Germinal center (tissue), 1 donor: ENCODE data around the gene WDR43.

Experiments used
- DNase-seq: peaks from one replicate; pipeline ENCODE4 v3.0.0; 2012; ENCODE audit warnings: mixed read lengths, low spot score

The WDR43 gene

GRCh38 chr2:28908172-28908571, 13.7 kb downstream of the WDR43 start:
- DNase-seq = no peak

DNA sequence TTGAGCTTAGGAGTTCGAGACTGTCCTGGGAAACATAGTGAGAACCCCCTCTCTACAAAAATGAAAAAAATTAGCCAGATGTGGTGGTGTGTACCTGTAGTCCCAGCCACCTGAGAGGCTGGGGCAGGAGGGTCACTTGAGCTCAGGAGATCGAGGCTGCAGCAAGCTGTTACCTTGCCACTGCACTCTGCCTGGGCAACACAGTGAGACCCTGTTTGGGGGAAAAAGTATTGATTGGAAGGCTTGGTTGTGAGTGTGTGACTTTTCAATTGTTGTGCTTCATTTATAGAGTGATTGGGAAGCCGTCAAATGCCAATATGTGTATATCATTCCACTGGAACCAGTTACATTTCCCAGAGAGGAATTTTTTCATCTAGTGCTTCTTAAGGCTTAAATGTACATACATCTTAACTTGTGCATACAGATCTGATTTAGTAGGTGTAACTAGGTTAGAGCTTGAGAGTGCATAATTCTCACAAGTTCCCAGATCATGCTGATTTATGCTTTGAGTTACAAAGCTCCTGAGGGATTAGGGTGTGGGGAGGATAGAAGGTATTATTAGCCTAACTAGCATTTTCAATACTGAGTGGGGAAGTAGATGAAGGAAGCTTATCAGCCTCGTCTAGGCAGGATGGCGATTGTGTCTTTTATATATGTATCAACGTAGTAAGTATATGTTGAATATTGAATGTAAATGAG, 15.3 kb downstream of the WDR43 start:
- DNase-seq = no peak

DNA sequence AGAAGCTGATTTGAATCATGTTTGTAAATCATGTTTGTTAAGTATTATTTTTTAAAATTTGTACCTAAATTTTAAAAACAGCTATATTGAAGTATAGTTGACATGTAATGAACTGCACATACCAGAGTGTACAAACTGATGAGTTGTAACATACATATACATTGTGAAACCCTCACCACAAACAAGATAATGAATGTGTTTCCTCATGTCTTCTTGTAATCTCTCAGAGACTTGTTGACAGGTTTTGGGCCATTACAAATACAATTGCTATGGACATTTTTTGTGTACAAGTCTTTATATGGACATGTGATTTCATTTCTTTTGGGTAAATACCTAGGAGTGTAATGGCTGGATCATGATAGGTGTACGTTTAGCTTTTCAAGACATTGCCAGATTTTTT, 21.5 kb downstream of the WDR43 start:
- no peak for DNase-seq

- DNase-seq = no peak
Measured at GRCh38 chr2:28926847-28927246, 32.4 kb downstream of the WDR43 start.

GRCh38 chr2:28927469-28927868, 33.0 kb downstream of the WDR43 start:
- DNase-seq = no peak

- DNase-seq = no peak
Measured at GRCh38 chr2:28927878-28928277, 33.4 kb downstream of the WDR43 start.

DNA sequence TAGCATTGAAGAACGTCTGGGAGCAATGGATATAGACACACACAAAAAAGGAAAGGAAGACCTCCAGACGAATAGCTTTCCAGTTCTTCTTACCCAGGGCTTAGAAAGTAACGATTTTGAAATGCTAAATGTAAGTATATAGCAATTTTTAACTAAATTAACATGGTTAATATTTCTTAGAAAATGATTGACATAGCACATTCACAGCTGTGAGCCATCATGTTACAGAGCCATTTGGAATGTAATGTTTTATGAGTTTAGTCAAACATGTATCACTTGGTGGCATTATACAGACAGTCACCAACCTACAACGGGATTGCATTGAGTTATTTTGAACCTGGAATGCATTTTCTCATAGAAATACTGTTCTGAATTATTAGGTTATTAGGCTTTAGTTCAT, 35.1 kb downstream of the WDR43 start:
- DNase-seq = no peak

DNA sequence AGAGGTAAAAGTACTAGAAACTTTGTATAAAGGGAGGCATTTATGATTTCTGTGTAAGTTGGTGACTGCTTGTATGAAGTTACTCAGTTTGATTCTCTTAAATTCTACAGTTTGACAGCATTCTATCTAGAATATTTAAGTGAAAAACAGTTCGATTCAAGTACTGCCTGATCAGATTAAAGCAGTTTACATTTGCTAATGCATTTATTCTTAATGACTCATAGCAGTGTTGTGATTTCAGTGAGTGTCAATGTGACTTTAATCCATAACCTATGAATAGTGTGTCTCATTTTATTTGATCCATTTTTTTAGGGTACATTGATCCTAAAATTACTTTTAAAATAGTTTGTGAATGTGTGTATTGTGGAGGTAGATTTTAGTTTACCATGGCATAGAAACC, 35.7 kb downstream of the WDR43 start:
- DNase-seq = no peak

- DNase-seq = no peak
Measured at GRCh38 chr2:28934769-28935168, 40.3 kb downstream of the WDR43 start.

DNA sequence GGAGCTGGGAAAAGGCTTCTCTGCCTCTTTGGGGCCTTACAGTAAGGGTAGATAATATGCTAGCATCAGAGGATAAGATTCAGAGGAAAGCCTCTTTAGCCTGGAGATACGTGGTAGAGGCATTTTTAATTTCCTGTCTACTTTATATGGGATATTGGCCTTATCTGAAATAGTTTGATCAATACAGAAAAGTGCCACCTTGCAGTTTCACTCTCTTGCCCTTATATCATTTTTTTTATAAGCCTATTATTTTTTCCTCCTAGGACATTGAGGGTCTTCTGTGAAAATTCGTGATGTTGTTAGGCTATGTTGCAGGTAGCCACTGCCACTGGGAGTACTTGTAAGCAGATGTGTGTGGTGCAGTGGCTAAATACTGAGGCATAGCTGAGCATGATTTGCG, 46.5 kb downstream of the WDR43 start:
- no peak for DNase-seq

- DNase-seq = no peak
Measured at GRCh38 chr2:28944535-28945248, 50.2 kb downstream of the WDR43 start.

DNA sequence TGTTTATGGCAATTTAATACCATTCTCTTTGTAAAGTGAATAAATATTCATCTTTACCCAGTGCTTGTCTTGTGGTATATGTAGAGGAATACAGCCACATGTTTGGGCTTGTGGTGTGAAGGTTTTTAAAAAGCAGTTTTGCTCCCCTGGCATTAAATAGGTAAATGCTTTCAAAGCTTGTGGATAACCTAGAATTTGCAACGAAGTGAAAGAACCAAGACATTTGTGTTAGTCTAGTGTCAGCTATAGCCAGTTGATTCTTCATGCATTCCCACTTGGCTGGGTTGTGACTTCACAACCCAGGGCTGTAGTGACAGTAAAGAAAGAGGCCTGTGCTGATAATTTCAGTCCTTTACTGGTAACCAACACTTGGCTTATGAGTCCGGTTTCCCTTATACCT, 53.7 kb downstream of the WDR43 start:
- DNase-seq = no peak

GRCh38 chr2:28949190-28949589, 54.7 kb downstream of the WDR43 start:
- DNase-seq = no peak

DNA sequence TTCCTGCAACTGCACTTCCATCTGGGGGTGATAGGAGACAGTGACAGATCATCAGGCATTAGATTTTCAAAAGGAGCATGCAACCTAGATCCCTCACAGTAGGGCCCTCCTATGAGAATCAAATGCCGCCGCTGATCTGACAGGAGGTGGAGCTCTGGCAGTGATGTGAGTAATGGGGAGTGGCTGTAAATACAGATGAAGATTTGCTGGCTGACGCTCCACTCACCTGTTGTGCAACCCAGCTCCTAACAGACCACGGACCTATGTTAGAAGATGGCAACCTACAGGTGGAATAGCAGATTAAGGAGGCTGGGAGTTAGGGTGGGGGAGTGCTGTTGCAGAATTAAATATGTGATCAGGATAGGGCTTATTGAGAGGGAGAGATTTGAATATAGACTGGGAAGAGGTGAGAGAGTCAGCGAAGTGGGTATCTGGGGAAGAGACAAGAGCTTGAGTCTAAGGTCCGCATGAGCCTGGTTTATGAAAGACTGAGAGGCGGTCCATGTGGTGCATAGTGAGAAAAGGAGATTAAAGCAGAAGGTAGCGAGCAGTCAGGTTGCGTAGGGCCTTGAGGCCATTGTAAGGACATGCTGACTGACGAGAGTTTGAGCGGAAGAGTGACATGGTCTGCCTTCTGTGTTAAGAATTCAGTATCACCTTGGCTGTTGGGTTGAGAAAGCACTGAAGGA, 55.3 kb downstream of the WDR43 start:
- no peak for DNase-seq

DNA sequence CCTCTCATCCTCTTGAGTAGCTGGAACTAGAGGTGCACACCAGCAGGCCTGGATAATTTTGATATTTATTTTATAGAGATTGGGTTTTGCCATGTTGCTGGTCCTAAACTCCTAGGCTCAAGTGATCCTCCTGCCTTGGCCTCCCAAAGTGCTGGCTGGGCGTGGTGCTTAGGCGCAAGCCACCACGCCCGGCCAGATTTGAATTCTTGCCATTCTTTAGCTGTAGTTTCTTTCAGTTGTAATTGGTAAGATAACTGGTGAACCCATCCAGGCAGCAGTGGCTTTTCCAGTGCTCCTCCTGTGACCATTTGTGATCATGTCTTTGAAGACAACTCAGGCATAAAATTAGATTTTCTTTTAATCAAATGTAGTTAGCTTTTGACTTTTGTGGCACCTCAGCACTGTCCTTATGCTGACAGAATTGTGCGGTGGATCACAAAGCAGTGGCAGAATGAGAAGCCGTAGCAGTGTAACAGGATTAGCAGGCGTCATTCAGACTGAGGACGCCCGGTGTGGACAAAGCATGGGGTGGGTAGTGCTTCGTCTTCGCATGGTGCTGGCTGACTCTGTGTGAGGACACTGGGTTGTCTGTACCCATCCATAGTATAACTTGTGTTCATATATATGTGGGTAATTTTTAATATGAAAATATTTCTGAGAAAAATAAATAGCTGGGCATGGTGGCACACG, 56.6 kb downstream of the WDR43 start:
- no peak for DNase-seq

DNA sequence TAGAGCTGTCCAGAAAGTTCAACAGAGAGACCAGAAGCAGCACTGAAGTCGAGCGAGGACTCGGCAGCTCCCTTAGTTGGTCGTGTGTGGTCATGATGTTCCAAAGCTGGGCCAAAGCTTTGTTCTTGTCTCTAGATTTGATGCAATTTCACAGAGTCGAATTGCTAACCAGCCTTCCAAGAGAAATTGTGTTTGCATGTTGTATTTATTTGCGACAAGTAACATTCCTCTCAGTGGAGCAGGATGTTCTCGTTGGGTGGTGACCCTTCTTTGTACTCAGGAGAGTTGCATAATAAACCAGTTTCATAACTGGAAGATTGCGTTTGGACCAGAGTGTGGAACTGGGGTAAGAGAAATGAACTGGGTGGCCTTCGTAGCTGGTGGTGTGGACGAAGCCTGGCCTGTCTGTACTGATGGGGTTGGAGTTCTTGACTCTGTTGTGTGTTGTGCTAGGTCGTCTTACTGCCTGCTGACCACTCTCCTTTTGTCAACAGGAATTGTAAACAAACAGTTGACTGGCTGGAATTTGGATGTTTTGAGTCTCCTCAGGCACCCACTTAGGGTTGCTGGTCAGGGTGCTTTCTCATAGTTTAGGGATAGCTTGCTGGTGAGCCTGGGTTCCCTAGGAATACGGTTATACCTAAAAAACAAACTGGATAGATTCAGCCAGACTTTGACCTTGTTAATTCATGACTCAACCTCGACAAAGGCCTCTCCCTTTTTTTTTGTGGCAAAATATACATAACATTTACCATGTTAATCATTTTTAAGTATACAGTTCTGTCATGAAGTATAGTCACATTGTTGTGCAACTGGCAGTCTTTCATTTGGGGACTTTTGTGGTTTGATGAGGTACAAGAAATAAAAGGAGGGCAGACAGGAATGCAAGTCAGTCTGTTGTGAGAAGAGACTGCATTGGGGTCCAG, 57.7 kb downstream of the WDR43 start:
- no peak for DNase-seq

DNA sequence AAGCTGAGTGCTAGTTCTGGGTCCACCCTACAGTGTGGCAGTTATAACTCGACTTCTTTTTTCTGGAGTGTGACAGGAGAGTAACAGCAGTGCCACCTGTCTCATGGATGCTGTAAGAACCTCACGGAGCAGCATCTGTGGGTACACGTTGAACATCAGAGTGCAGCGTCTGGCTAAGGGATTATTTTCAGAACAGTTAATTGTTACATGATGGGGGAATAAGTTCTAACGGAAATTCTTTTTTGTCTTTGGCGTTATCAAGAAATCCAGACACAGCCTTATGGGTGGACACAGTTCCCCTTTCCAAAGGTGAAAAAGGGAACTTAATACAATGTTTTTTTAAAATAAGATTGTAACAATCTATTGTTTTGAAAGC, 58.4 kb downstream of the WDR43 start:
- DNase-seq = no peak

DNA sequence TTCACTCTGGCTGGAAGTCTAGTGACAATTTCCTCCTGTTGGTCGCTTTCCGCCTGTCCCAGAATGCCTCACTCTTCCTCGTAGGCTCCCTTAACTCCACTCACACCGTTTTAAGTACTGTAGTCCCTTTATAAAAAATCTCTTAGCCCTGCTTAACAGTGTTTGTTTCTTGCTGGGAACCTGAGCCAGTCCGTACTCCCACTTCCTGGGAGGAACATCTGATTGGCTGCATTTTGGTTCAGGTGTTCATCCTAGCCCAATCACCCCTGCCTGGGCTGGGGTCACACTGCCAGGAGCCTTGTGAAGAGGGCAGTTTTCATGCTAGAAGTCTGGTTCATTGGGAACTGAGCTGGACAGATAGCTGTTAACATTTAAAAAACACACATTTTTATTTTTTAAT, 61.0 kb downstream of the WDR43 start:
- DNase-seq = no peak

- DNase-seq = peak; percentile 25
Measured at GRCh38 chr2:28956415-28956826, 62.0 kb downstream of the WDR43 start.

DNA sequence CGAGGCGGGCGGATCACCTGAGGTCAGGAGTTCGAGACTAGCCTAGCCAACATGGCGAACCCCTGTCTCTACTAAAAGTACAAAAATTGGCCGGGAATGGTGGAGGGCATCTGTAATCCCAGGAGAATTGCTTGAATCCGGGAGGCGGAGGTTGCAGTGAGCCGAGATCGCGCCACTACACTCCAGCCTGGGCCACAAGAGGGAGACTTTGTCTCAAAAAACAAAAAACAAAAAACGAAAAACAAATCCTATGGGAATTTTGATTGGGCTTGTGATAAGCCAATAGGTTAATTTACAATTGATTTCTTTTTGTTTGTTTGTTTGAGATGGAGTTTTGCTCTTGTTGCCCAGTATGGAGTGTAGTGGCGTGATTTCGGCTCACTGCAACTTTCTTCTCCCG, 62.4 kb downstream of the WDR43 start:
- no peak for DNase-seq

- DNase-seq = peak; percentile 60
Measured at GRCh38 chr2:28958689-28959088, 64.2 kb downstream of the WDR43 start.

DNA sequence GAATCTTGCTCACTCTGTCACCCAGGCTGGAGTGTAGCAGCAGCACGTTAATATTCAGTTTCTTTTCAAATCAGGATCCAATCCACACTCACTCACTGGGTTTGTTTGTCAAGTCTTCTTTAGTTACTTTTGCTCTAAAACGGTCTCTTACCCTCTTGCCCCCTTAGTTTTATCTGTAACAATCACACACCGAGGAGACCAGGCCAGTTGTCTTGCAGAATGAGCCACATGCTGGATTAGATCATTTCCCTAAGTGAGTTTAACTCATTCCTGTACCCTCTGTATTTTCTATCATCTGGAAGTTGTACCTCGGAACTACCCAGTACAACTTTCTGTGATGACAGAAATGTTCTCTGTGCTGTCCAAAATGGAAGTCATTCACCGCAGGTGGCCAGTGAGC, 65.9 kb downstream of the WDR43 start:
- DNase-seq = no peak
